OCI-LY1 (cell line): Measurements from ENCODE around the gene CLDND1.

Experiments used
- H2AFZ ChIP-seq: fragments of 200-600 bp; sonication (generic), shearing (Covaris generic); 2 replicates; pipeline ENCODE4 v1.6.0; 2014; ENCODE audit warnings: antibody characterized with exemption, mild to moderate bottlenecking, low read length
- H3F3A ChIP-seq: fragments of 200-600 bp; sonication (generic), shearing (Covaris generic); 2 replicates; pipeline ENCODE4 v1.6.0; 2014; ENCODE audit warnings: mild to moderate bottlenecking, antibody characterized with exemption, low read length, moderate library complexity; ENCODE audit not compliant: insufficient read depth
- H3K27ac ChIP-seq: fragments of 200-600 bp; sonication (generic); 2 replicates; pipeline ENCODE4 v1.5.1; 2014; ENCODE audit warnings: low read length, mixed run types, mild to moderate bottlenecking, low read depth; ENCODE audit not compliant: poor library complexity, severe bottlenecking
- H3K27me3 ChIP-seq: fragments of 200-600 bp; sonication (generic); 2 replicates; pipeline ENCODE4 v1.6.0; 2014; ENCODE audit warnings: antibody characterized with exemption, mild to moderate bottlenecking, low read length, moderate library complexity; ENCODE audit not compliant: insufficient read depth
- H3K36me3 ChIP-seq: fragments of 200-600 bp; sonication (generic); 2 replicates; pipeline ENCODE4 v1.6.1; 2014; ENCODE audit warnings: mild to moderate bottlenecking, antibody characterized with exemption, low read length, moderate library complexity, mixed read lengths; ENCODE audit not compliant: insufficient read depth
- H3K4me1 ChIP-seq: fragments of 200-600 bp; sonication (generic); 2 replicates; pipeline ENCODE4 v1.5.1; 2014; ENCODE audit warnings: mild to moderate bottlenecking, low read length, moderate library complexity; ENCODE audit not compliant: insufficient read depth, severe bottlenecking
- H3K4me2 ChIP-seq: fragments of 200-600 bp; sonication (generic), shearing (Covaris generic); 2 replicates; pipeline ENCODE4 v1.6.1; 2014; ENCODE audit warnings: low read length
- H3K4me3 ChIP-seq: fragments of 200-600 bp; sonication (generic); 2 replicates; pipeline ENCODE4 v1.5.1; 2014; ENCODE audit warnings: low read length, low read depth, mild to moderate bottlenecking, mixed read lengths; ENCODE audit not compliant: poor library complexity, severe bottlenecking
- H3K79me2 ChIP-seq: fragments of 200-600 bp; shearing (Covaris generic); 2 replicates; pipeline ENCODE4 v1.6.1; 2016; ENCODE audit warnings: mixed run types, low read length, mixed read lengths; ENCODE audit not compliant: insufficient read depth
- H3K9ac ChIP-seq: fragments of 200-600 bp; sonication (generic), shearing (Covaris generic); 2 replicates; pipeline ENCODE4 v1.6.1; 2014; ENCODE audit warnings: mild to moderate bottlenecking, low read length, mixed read lengths
- H3K9me2 ChIP-seq: fragments of 200-600 bp; sonication (generic), shearing (Covaris generic); 2 replicates; pipeline ENCODE4 v1.6.1; 2014; ENCODE audit warnings: low read depth, mild to moderate bottlenecking, low read length, mixed read lengths
- H3K9me3 ChIP-seq: fragments of 200-600 bp; shearing (Covaris generic); 2 replicates; pipeline ENCODE4 v1.6.1; 2014; ENCODE audit warnings: low read length, mixed read lengths
- H4K20me1 ChIP-seq: fragments of 200-600 bp; sonication (generic), shearing (Covaris generic); 2 replicates; pipeline ENCODE4 v1.6.0; 2016; ENCODE audit warnings: mild to moderate bottlenecking, low read length; ENCODE audit not compliant: insufficient read depth
- EZH2 ChIP-seq: fragments of 200-600 bp; sonication (generic), shearing (Covaris generic); IDR thresholded peaks from 2 replicates; pipeline ENCODE4 v1.8.0; 2017; ENCODE audit warnings: borderline replicate concordance, mixed run types, mild to moderate bottlenecking, antibody characterized with exemption, low read length, moderate library complexity, mixed read lengths
- TF ChIP-seq, protein P1 (sequence below): fragments of 200-600 bp; sonication (generic), shearing (Covaris generic); IDR thresholded peaks from 2 replicates; pipeline ENCODE4 v1.5.1; 2017; ENCODE audit warnings: mild to moderate bottlenecking, antibody characterized with exemption, low read length, moderate library complexity, mixed read lengths

CLDND1 gene

DNA sequence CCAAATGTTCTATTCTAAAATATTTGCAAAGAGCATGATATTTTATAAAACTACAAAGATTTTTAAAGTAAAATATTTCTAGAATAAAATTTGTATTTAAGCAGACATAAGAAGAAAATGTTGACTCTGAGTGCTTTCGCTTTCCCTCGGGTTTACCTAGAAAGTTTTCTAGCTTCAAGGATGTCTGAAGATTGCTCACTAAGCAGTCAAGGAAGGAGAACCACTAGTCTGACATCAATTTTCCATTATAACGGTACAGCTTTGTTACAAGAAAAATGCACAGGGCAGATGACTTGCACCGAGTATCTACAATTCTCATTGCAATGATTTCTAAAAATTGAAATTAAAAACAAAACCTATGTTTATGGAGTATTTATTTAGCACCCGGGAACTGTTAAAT is 23.2 kb upstream of the CLDND1 start:
- H3K4me3 ChIP-seq: no peak overlapping the region
- no peaks in the 10 kb centered on the region for H3K79me2 ChIP-seq
- no peaks in the 10 kb centered on the region for H3K27me3 ChIP-seq
- TF ChIP-seq, protein P1, sequence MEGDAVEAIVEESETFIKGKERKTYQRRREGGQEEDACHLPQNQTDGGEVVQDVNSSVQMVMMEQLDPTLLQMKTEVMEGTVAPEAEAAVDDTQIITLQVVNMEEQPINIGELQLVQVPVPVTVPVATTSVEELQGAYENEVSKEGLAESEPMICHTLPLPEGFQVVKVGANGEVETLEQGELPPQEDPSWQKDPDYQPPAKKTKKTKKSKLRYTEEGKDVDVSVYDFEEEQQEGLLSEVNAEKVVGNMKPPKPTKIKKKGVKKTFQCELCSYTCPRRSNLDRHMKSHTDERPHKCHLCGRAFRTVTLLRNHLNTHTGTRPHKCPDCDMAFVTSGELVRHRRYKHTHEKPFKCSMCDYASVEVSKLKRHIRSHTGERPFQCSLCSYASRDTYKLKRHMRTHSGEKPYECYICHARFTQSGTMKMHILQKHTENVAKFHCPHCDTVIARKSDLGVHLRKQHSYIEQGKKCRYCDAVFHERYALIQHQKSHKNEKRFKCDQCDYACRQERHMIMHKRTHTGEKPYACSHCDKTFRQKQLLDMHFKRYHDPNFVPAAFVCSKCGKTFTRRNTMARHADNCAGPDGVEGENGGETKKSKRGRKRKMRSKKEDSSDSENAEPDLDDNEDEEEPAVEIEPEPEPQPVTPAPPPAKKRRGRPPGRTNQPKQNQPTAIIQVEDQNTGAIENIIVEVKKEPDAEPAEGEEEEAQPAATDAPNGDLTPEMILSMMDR: no peak
- TF ChIP-seq EZH2: no peak
- no peaks in the 10 kb centered on the region for H3K36me3 ChIP-seq
- H2AFZ ChIP-seq: no peak overlapping the region
- H3K27ac ChIP-seq: no peak overlapping the region
- no peaks in the 10 kb centered on the region for H3K9me2 ChIP-seq
- H3K9me3 ChIP-seq: no peaks in the 10 kb centered on the region
- H3K4me1 ChIP-seq: peaks cover 22% of the 10 kb centered on the region
- no peaks in the 10 kb centered on the region for H3F3A ChIP-seq
- H4K20me1 ChIP-seq: no peaks in the 10 kb centered on the region
- no peak overlapping the region for H3K4me2 ChIP-seq
- H3K9ac ChIP-seq: no peak overlapping the region

GRCh38 chr3:98542623-98543022 is 19.9 kb upstream of the CLDND1 start:
- Histone ChIP-seq H3K36me3 (no peaks in the 10 kb centered on the region), H3K4me1 (peaks cover 16% of the 10 kb centered on the region), H3K27ac (no peak overlapping the region), H3K9me2 (no peaks in the 10 kb centered on the region), H3K79me2 (no peaks in the 10 kb centered on the region), H3K9ac (no peak overlapping the region), H3K4me3 (no peak overlapping the region), H3F3A (no peaks in the 10 kb centered on the region), H3K27me3 (no peaks in the 10 kb centered on the region), H4K20me1 (no peaks in the 10 kb centered on the region), H2AFZ (no peak overlapping the region), H3K9me3 (no peaks in the 10 kb centered on the region), H3K4me2 (no peak overlapping the region)
- TF ChIP-seq, protein P1: no peak
- TF ChIP-seq EZH2: no peak

GRCh38 chr3:98541695-98542094 is 19.0 kb upstream of the CLDND1 start:
- Histone ChIP-seq H3K4me2 (no peak overlapping the region), H3K9me2 (no peaks in the 10 kb centered on the region), H3K9ac (no peak overlapping the region), H3K36me3 (no peaks in the 10 kb centered on the region), H3K4me3 (no peak overlapping the region), H3K9me3 (no peaks in the 10 kb centered on the region), H3K79me2 (no peaks in the 10 kb centered on the region), H2AFZ (no peak overlapping the region), H4K20me1 (no peaks in the 10 kb centered on the region), H3K4me1 (peaks cover 24% of the 10 kb centered on the region), H3K27me3 (no peaks in the 10 kb centered on the region), H3K27ac (no peak overlapping the region), H3F3A (no peaks in the 10 kb centered on the region)
- TF ChIP-seq EZH2: no peak
- TF ChIP-seq, protein P1: no peak
